HG03103 (cell line): ENCODE measurements around the gene RAPGEF5.

Experiments used
- ATAC-seq: cut with Tn5 transposase; IDR thresholded peaks from one replicate; pipeline ENCODE4 v1.9.1; 2021; ENCODE audit warnings: low read depth; ENCODE audit not compliant: unreplicated experiment

RAPGEF5 gene

GRCh38 chr7:22129819-22130580, 227.0 kb downstream of the RAPGEF5 start:
- ATAC-seq, result no peak

- ATAC-seq, result no peak
These were observed 227.8 kb downstream of the RAPGEF5 start for GRCh38 chr7:22129166-22129565.

GRCh38 chr7:22128528-22128920, 228.4 kb downstream of the RAPGEF5 start:
- no peak for ATAC-seq

- no peak for ATAC-seq
These were observed 229.0 kb downstream of the RAPGEF5 start for GRCh38 chr7:22127835-22128527.

- no peak for ATAC-seq
These were observed 231.5 kb downstream of the RAPGEF5 start for GRCh38 chr7:22125436-22125835.

GRCh38 chr7:22124941-22125340, 232.0 kb downstream of the RAPGEF5 start:
- ATAC-seq, result no peak

GRCh38 chr7:22123139-22123538, 233.8 kb downstream of the RAPGEF5 start:
- ATAC-seq, result no peak

GRCh38 chr7:22121702-22122474, 235.1 kb downstream of the RAPGEF5 start:
- no peak for ATAC-seq

GRCh38 chr7:22120391-22121053, 236.4 kb downstream of the RAPGEF5 start:
- ATAC-seq, result no peak

GRCh38 chr7:22117222-22117621, 239.7 kb downstream of the RAPGEF5 start:
- no peak for ATAC-seq

GRCh38 chr7:22116451-22117030, 240.4 kb downstream of the RAPGEF5 start:
- ATAC-seq, result no peak

GRCh38 chr7:22115689-22116088, 241.3 kb downstream of the RAPGEF5 start:
- no peak for ATAC-seq

- no peak for ATAC-seq
These were observed 242.4 kb downstream of the RAPGEF5 start for GRCh38 chr7:22114440-22114981.

GRCh38 chr7:22113041-22113440, 243.9 kb downstream of the RAPGEF5 start:
- ATAC-seq, result no peak

GRCh38 chr7:22111661-22112060, 245.3 kb downstream of the RAPGEF5 start:
- no peak for ATAC-seq

- ATAC-seq, result no peak
These were observed 246.1 kb downstream of the RAPGEF5 start for GRCh38 chr7:22110881-22111280.

- peak; percentile 73 for ATAC-seq
These were observed 246.6 kb downstream of the RAPGEF5 start for GRCh38 chr7:22110227-22110839.

- ATAC-seq, result no peak
These were observed 247.2 kb downstream of the RAPGEF5 start for GRCh38 chr7:22109761-22110160.

- no peak for ATAC-seq
These were observed 248.7 kb downstream of the RAPGEF5 start for GRCh38 chr7:22108151-22108845.
